SK-N-MC (cell line): ENCODE measurements around the gene CNOT6.

Experiments used
- EZH2 ChIP-seq: fragments of 200-600 bp; sonication (generic); IDR thresholded peaks from one replicate; pipeline ENCODE4 v1.6.1; 2017; ENCODE audit warnings: antibody characterized with exemption
- FOXP2 ChIP-seq: optimal IDR thresholded peaks from 2 replicates; pipeline ENCODE3; 2011; ENCODE audit warnings: mild to moderate bottlenecking, moderate library complexity; ENCODE audit not compliant: insufficient read depth; ENCODE audit errors: extremely low read length, control extremely low read depth
- POLR2AphosphoS5 ChIP-seq: IDR thresholded peaks from 2 replicates; pipeline ENCODE4 v1.6.1; 2012; ENCODE audit warnings: mild to moderate bottlenecking, low read depth, low read length, borderline replicate concordance

DNA sequence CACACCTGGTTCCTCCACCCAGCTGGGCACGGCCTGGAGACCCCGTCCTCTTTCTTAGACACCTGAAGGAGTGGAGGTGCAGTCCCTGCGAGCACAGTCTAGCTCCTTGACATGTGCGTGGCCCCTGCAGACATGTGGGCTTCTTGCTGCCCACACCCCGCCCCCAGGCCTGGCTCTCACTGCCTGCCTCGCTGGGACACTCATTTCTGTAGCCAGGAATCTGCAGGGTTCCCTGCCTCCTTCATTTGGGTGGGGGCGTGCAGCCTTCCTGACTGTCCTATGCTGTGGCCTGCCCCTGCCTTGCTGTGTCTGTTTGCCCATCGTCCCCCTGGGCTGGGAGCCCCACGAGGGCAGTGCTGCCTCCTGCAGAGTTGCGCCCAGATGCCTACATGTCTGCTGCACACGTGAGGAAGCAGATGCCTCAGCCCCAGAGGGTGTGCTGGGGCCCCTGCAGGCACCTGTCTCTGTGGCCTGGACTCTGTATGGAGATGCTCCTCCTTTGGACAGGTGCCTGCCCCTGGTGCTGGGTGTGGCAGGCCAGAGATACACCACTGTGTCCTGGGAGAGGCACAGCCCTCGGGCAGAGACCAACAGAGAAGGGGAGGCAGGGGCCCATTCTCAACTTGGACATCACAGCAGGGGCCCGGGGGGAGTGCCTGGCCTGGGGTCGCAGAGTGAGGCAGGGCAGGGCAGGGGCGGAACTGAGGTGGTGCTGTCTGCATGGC lies 132.6 kb downstream of the CNOT6 start:
- TF ChIP-seq EZH2 (no peak), POLR2AphosphoS5 (no peak), FOXP2 (no peak)
